GM23338 (cell line): ENCODE measurements around the gene AFF2. TPM values are rescaled to one million over a fixed set of nuclear protein-coding genes. Genes with fewer than 3 reads are reported as not detected.

ENCODE experiments used
- ATAC-seq: fragments of 200-7000 bp; cut with Tn5 transposase; 3 replicates; pipeline ENCODE4 v1.9.1; 2020
- DNase-seq: peaks from one replicate; pipeline ENCODE4 v3.0.0-alpha.2; 2015; ENCODE audit warnings: low spot score
- H2AFZ ChIP-seq: fragments of 200-600 bp; sonication (generic); 2 replicates; pipeline ENCODE4 v1.8.0; 2016; ENCODE audit warnings: antibody characterized with exemption, mild to moderate bottlenecking, moderate library complexity
- H3F3A ChIP-seq: fragments of 200-600 bp; sonication (generic); replicated peaks from 2 replicates; pipeline ENCODE4 v1.8.0; 2017; ENCODE audit warnings: antibody characterized with exemption, mixed run types, low read depth
- H3K27ac ChIP-seq: fragments of 200-600 bp; sonication (generic); 2 replicates; pipeline ENCODE4 v1.6.1; 2016; ENCODE audit warnings: low read depth
- H3K27me3 ChIP-seq: fragments of 200-600 bp; sonication (generic); 2 replicates; pipeline ENCODE4 v1.8.0; 2016; ENCODE audit warnings: mild to moderate bottlenecking, mixed run types, moderate library complexity; ENCODE audit not compliant: insufficient read depth
- H3K36me3 ChIP-seq: fragments of 200-600 bp; sonication (generic); 2 replicates; pipeline ENCODE4 v1.8.0; 2016; ENCODE audit warnings: mild to moderate bottlenecking; ENCODE audit not compliant: insufficient read depth
- H3K4me1 ChIP-seq: fragments of 200-600 bp; sonication (generic); 2 replicates; pipeline ENCODE4 v1.8.0; 2016; ENCODE audit warnings: mild to moderate bottlenecking, moderate library complexity; ENCODE audit not compliant: insufficient read depth
- H3K4me2 ChIP-seq: fragments of 200-600 bp; sonication (generic); 2 replicates; pipeline ENCODE4 v1.7.1; 2017; ENCODE audit warnings: mixed run types
- H3K4me3 ChIP-seq: fragments of 200-600 bp; sonication (generic); 2 replicates; pipeline ENCODE4 v1.6.1; 2016; ENCODE audit warnings: mixed run types
- H3K79me2 ChIP-seq: fragments of 200-600 bp; sonication (generic); replicated peaks from 2 replicates; pipeline ENCODE4 v1.8.0; 2017; ENCODE audit warnings: mild to moderate bottlenecking; ENCODE audit not compliant: insufficient read depth
- H3K9me2 ChIP-seq: fragments of 200-600 bp; sonication (generic); 2 replicates; pipeline ENCODE4 v1.8.0; 2017; ENCODE audit not compliant: insufficient read depth
- H4K20me1 ChIP-seq: fragments of 200-600 bp; sonication (generic); replicated peaks from 2 replicates; pipeline ENCODE4 v1.8.0; 2017; ENCODE audit warnings: mild to moderate bottlenecking; ENCODE audit not compliant: insufficient read depth
- H3K27ac Mint-ChIP-seq: 2 replicates; pipeline ENCODE4 v1.8.0; 2020; ENCODE audit warnings: inconsistent platforms, mild to moderate bottlenecking, moderate library complexity, mixed read lengths
- H3K27me3 Mint-ChIP-seq: 3 replicates; pipeline ENCODE4 v1.8.0; 2022; ENCODE audit warnings: low read depth, mild to moderate bottlenecking, moderate library complexity, mixed read lengths, inconsistent platforms; ENCODE audit not compliant: insufficient read depth, poor library complexity
- H3K36me3 Mint-ChIP-seq: 3 replicates; pipeline ENCODE4 v1.8.0; 2021; ENCODE audit warnings: low read depth, mild to moderate bottlenecking, inconsistent platforms, moderate library complexity, mixed read lengths
- H3K4me1 Mint-ChIP-seq: 3 replicates; pipeline ENCODE4 v1.8.0; 2020; ENCODE audit warnings: mild to moderate bottlenecking, inconsistent platforms, mixed read lengths
- H3K4me3 Mint-ChIP-seq: 3 replicates; pipeline ENCODE4 v1.8.0; 2021; ENCODE audit warnings: moderate library complexity, mild to moderate bottlenecking, inconsistent platforms, mixed read lengths
- H3K9me3 Mint-ChIP-seq: 3 replicates; pipeline ENCODE4 v1.8.0; 2020; ENCODE audit warnings: moderate library complexity, mild to moderate bottlenecking, inconsistent platforms, mixed read lengths
- CREB1 ChIP-seq: fragments of 250-450 bp; sonication (Bioruptor Pico); IDR thresholded peaks from 2 replicates; pipeline ENCODE4 v1.5.0; 2020; ENCODE audit warnings: low read depth, mild to moderate bottlenecking, moderate library complexity
- CTCF ChIP-seq, 2 experiments: fragments of 200-600 bp in 1 of 2; sonication (generic) in 1 of 2; conservative IDR thresholded peaks; 2 replicates each; pipeline versions ENCODE4 v1.5.1 to v1.6.1; 2016 to 2017; ENCODE audit warnings: antibody characterized with exemption in 2 of 2, low read depth in 2 of 2, mild to moderate bottlenecking in 2 of 2, moderate library complexity in 1 of 2
- EZH2 ChIP-seq: fragments of 200-600 bp; sonication (generic); IDR thresholded peaks from one replicate; pipeline ENCODE4 v1.8.0; 2017; ENCODE audit warnings: antibody characterized with exemption, mild to moderate bottlenecking, low read depth; ENCODE audit not compliant: unreplicated experiment
- EZH2phosphoT487 ChIP-seq: fragments of 200-600 bp; sonication (generic); IDR thresholded peaks from one replicate; pipeline ENCODE4 v1.8.1; 2018; ENCODE audit warnings: antibody characterized with exemption; ENCODE audit not compliant: unreplicated experiment
- JUNB ChIP-seq: IDR thresholded peaks from one replicate; pipeline ENCODE4 v1.6.1; 2016; ENCODE audit warnings: antibody characterized with exemption; ENCODE audit not compliant: unreplicated experiment
- NANOG ChIP-seq: IDR thresholded peaks from 2 replicates; pipeline ENCODE4 v1.6.1; 2016; ENCODE audit warnings: antibody characterized with exemption, borderline replicate concordance
- POLR2AphosphoS5 ChIP-seq: IDR thresholded peaks from 2 replicates; pipeline ENCODE4 v1.6.1; 2016; ENCODE audit warnings: antibody characterized with exemption, low read depth
- STAT1 ChIP-seq: IDR thresholded peaks from one replicate; pipeline ENCODE4 v1.6.1; 2016; ENCODE audit warnings: antibody characterized with exemption; ENCODE audit not compliant: unreplicated experiment
- ZNF331 ChIP-seq: fragments of 250-450 bp; sonication (Bioruptor Pico); IDR thresholded peaks from 2 replicates; pipeline ENCODE4 v1.5.0; 2020; ENCODE audit warnings: low read depth, mild to moderate bottlenecking, moderate library complexity
- ZNF462 ChIP-seq: fragments of 250-450 bp; sonication (Bioruptor Pico); IDR thresholded peaks from 2 replicates; pipeline ENCODE4 v1.5.0; 2020; ENCODE audit warnings: mild to moderate bottlenecking, moderate library complexity
- polyA plus RNA-seq: library from polyadenylated mRNA; unstranded; fragments of >200 nt; fragmentation: Nextera tagmentation; extraction: Ambion mirVana; gene quantifications from 2 replicates; pipeline ENCODE4 v1.2.1, GENCODE V29; 2016
- total RNA-seq: library from RNA; depleted of rRNA; stranded (reverse); fragments of >200 nt; shearing (Covaris generic); gene quantifications from 2 replicates; pipeline ENCODE4 v1.2.3, GENCODE V29; 2014

The AFF2 gene
- total and polyA plus RNA-seq, 2 experiments from 2014 or later: 1.6 to 5.8 TPM

GRCh38 chrX:149040873-149041535, 540.6 kb downstream of the AFF2 start:
- no peaks in the 10 kb centered on the region for H3K4me1 ChIP-seq
- no peaks in the 10 kb centered on the region for H3K79me2 ChIP-seq
- H3K4me3 ChIP-seq: no peak overlapping the region
- no peaks in the 10 kb centered on the region for H3K27me3 Mint-ChIP-seq
- TF ChIP-seq ZNF331: no peak
- TF ChIP-seq CTCF (conservative IDR thresholded peaks at IDR 0.05; ENCODE audit: low read depth in 2 of 2): no peak
- ATAC-seq (no peak), DNase-seq (no peak)
- H3K27ac Mint-ChIP-seq: no peak overlapping the region
- H3K27ac ChIP-seq: no peak overlapping the region
- H2AFZ ChIP-seq: no peak overlapping the region
- no peak overlapping the region for H3K4me2 ChIP-seq
- H3K36me3 Mint-ChIP-seq: no peaks in the 10 kb centered on the region
- H4K20me1 ChIP-seq: no peaks in the 10 kb centered on the region
- no peaks in the 10 kb centered on the region for H3K4me1 Mint-ChIP-seq
- no peaks in the 10 kb centered on the region for H3F3A ChIP-seq
- no peaks in the 10 kb centered on the region for H3K27me3 ChIP-seq
- H3K9me3 Mint-ChIP-seq: no peaks in the 10 kb centered on the region
- H3K36me3 ChIP-seq: no peaks in the 10 kb centered on the region
- H3K9me2 ChIP-seq: no peaks in the 10 kb centered on the region
- no peak overlapping the region for H3K4me3 Mint-ChIP-seq

- Histone ChIP-seq H3K79me2 (no peaks in the 10 kb centered on the region), H4K20me1 (no peaks in the 10 kb centered on the region), H3K4me2 (no peak overlapping the region), H3K27me3 (no peaks in the 10 kb centered on the region), H3F3A (no peaks in the 10 kb centered on the region), H3K9me2 (no peaks in the 10 kb centered on the region), H3K4me3 (no peak overlapping the region), H2AFZ (no peak overlapping the region), H3K36me3 (no peaks in the 10 kb centered on the region), H3K27ac (no peak overlapping the region), H3K4me1 (no peaks in the 10 kb centered on the region)
- no peaks in the 10 kb centered on the region for H3K36me3 Mint-ChIP-seq
- H3K4me3 Mint-ChIP-seq: no peak overlapping the region
- DNase-seq: no peak
- H3K4me1 Mint-ChIP-seq: no peaks in the 10 kb centered on the region
- no peaks in the 10 kb centered on the region for H3K27me3 Mint-ChIP-seq
- no peak overlapping the region for H3K27ac Mint-ChIP-seq
- no peaks in the 10 kb centered on the region for H3K9me3 Mint-ChIP-seq
- ATAC-seq: no peak
- no peak for TF ChIP-seq NANOG
- no peak for TF ChIP-seq CTCF (conservative IDR thresholded peaks at IDR 0.05; ENCODE audit: low read depth in 2 of 2)
- TF ChIP-seq JUNB: no peak
- TF ChIP-seq EZH2phosphoT487: no peak
- TF ChIP-seq ZNF331: no peak
- no peak for TF ChIP-seq CREB1 (CRISPR knock-in tag)
- TF ChIP-seq POLR2AphosphoS5: no peak
- TF ChIP-seq EZH2: no peak
- no peak for TF ChIP-seq STAT1
- TF ChIP-seq ZNF462 (CRISPR knock-in tag): no peak
These were observed 543.0 kb downstream of the AFF2 start for GRCh38 chrX:149043401-149043800.
